HCT116 (cell line): Measurements from ENCODE around the gene SOWAHC. TPM values are rescaled to one million over a fixed set of nuclear protein-coding genes. Genes with fewer than 3 reads are reported as not detected.

Experiments
- ATAC-seq: fragments of 200-7000 bp; cut with Tn5 transposase; 2 replicates; pipeline ENCODE4 v1.9.1; 2020; ENCODE audit warnings: mild to moderate bottlenecking, moderate library complexity
- BruUV-seq: library from RNA; stranded (reverse); fragments of 400-500 nt; replicated peaks from 2 replicates; lab custom pipeline; 2021; lab: Mats Ljungman, UMichigan
- CTCF ChIA-PET: fragments of 300-600 bp; sonication (Branson Sonifier 250); formaldehyde crosslinking; loops from one replicate; lab custom pipeline; 2021; ENCODE audit warnings: antibody characterized with exemption; lab: Charles Lee
- POLR2A ChIA-PET: fragments of 300-600, 350-600 bp; sonication (Branson Sonifier 250); formaldehyde crosslinking; loops from one replicate; lab custom pipeline; 2021; ENCODE audit warnings: antibody characterized with exemption; lab: Charles Lee
- RAD21 ChIA-PET, 2 experiments: fragments of 300-600 bp; sonication (Branson Sonifier 250); formaldehyde crosslinking; loops; one replicate each; lab custom pipeline; 2023; ENCODE audit warnings: low total read pairs in 2 of 2; ENCODE audit not compliant: uncharacterized antibody in 2 of 2, unreplicated experiment in 2 of 2, low non-redundant PET in 1 of 2; lab: Charles Lee
- DNase-seq: peaks from one replicate; pipeline ENCODE4 v3.0.0-alpha.2; 2010; ENCODE audit warnings: low read depth, low spot score
- H2AFZ ChIP-seq: fragments of 200-600 bp; shearing (Covaris generic), sonication (generic); 2 replicates; pipeline ENCODE4 v1.6.1; 2017; ENCODE audit warnings: low read depth, mixed run types, mixed read lengths, antibody characterized with exemption, low read length; ENCODE audit not compliant: poor library complexity, severe bottlenecking
- H3K27ac ChIP-seq: 2 replicates; pipeline ENCODE4 v1.5.1; 2012; ENCODE audit warnings: low read depth, low read length
- H3K27me3 ChIP-seq: fragments of 200-600 bp; sonication (generic); 2 replicates; pipeline ENCODE4 v1.6.1; 2016; ENCODE audit warnings: mixed run types, low read length, mixed read lengths; ENCODE audit not compliant: insufficient read depth
- H3K36me3 ChIP-seq, 2 experiments: fragments of 200-500 bp in 1 of 2; fragments of 200-600 bp in 1 of 2; sonication (Bioruptor generic) in 1 of 2; sonication (generic) in 1 of 2; 2 replicates each; pipeline versions ENCODE4 v1.5.1 to v1.6.1; 2014 to 2016; ENCODE audit warnings: low read length in 2 of 2, inconsistent platforms in 1 of 2, mixed read lengths in 1 of 2, mixed run types in 1 of 2; ENCODE audit not compliant: insufficient read depth in 2 of 2, control insufficient read depth in 1 of 2
- H3K4me1 ChIP-seq, 2 experiments: fragments of 200-600 bp in 1 of 2; sonication (generic) in 1 of 2; 2 replicates each; pipeline versions ENCODE4 v1.5.1 to v1.6.1; 2012 to 2017; ENCODE audit warnings: low read length in 2 of 2, inconsistent platforms in 1 of 2, mild to moderate bottlenecking in 1 of 2, mixed read lengths in 1 of 2, mixed run types in 1 of 2, moderate library complexity in 1 of 2; ENCODE audit not compliant: insufficient read depth in 2 of 2, control insufficient read depth in 1 of 2
- H3K4me2 ChIP-seq: fragments of 200-600 bp; sonication (generic); 2 replicates; pipeline ENCODE4 v1.6.1; 2017; ENCODE audit warnings: mixed run types, low read length, mixed read lengths
- H3K4me3 ChIP-seq, 2 experiments: fragments of 200-600 bp in 1 of 2; sonication (generic) in 1 of 2; replicated peaks in 1 of 2; 2 replicates each; pipeline ENCODE4 v1.5.1; 2011 to 2016; ENCODE audit warnings: low read length in 2 of 2, control low read depth in 1 of 2, low read depth in 1 of 2, mild to moderate bottlenecking in 1 of 2, mixed read lengths in 1 of 2, mixed run types in 1 of 2
- H3K79me2 ChIP-seq: fragments of 200-600 bp; sonication (generic); 2 replicates; pipeline ENCODE4 v1.6.1; 2017; ENCODE audit warnings: mild to moderate bottlenecking, mixed run types, low read length, moderate library complexity, mixed read lengths; ENCODE audit not compliant: insufficient read depth
- H3K9ac ChIP-seq: fragments of 200-600 bp; sonication (generic); 2 replicates; pipeline ENCODE4 v1.6.1; 2016; ENCODE audit warnings: low read length, mixed read lengths
- H3K9me2 ChIP-seq: fragments of 200-600 bp; sonication (generic), shearing (Covaris generic); 2 replicates; pipeline ENCODE4 v1.6.1; 2017; ENCODE audit warnings: mixed run types, mild to moderate bottlenecking, moderate library complexity; ENCODE audit not compliant: insufficient read depth
- H3K9me3 ChIP-seq, 2 experiments: fragments of 200-500 bp in 1 of 2; fragments of 200-600 bp in 1 of 2; sonication (Bioruptor generic) in 1 of 2; sonication (generic) in 1 of 2; 2 replicates each; pipeline ENCODE4 v1.6.1; 2014 to 2017; ENCODE audit warnings: low read length in 2 of 2, mixed read lengths in 2 of 2, inconsistent platforms in 1 of 2, low read depth in 1 of 2, mild to moderate bottlenecking in 1 of 2, mixed run types in 1 of 2, moderate library complexity in 1 of 2; ENCODE audit not compliant: control insufficient read depth in 1 of 2, insufficient read depth in 1 of 2
- H4K20me1 ChIP-seq: fragments of 200-600 bp; sonication (generic), shearing (Covaris generic); 2 replicates; pipeline ENCODE4 v1.6.1; 2017; ENCODE audit warnings: mixed run types, mild to moderate bottlenecking, moderate library complexity; ENCODE audit not compliant: insufficient read depth
- CEBPB ChIP-seq: IDR thresholded peaks from 2 replicates; pipeline ENCODE4 v1.6.1; 2012; ENCODE audit warnings: low read depth
- POLR2AphosphoS5 ChIP-seq: IDR thresholded peaks from 2 replicates; pipeline ENCODE4 v1.6.1; 2011; ENCODE audit warnings: mild to moderate bottlenecking, low read depth, low read length, moderate library complexity
- RAD21 ChIP-seq: IDR thresholded peaks from 2 replicates; pipeline ENCODE4 v1.6.1; 2012; ENCODE audit warnings: low read depth, mild to moderate bottlenecking
- SIN3A ChIP-seq: IDR thresholded peaks from 2 replicates; pipeline ENCODE4 v1.6.1; 2012; ENCODE audit warnings: low read depth
- intact Hi-C: fragments of 100-400 bp; cut with micrococcal nuclease; formaldehyde crosslinking; loops from 2 replicates; pipeline ENCODE4 v1.10.0; 2022
- total RNA-seq: library from RNA; stranded (reverse); gene quantifications from one replicate; pipeline ENCODE4 v1.2.1, GENCODE V29; 2021; ENCODE audit not compliant: unreplicated experiment
- TF ChIP-seq, protein P1 (sequence below): IDR thresholded peaks from 2 replicates; pipeline ENCODE4 v1.6.1; 2012; ENCODE audit warnings: low read depth
- TF ChIP-seq, protein P2 (sequence below): IDR thresholded peaks from 2 replicates; pipeline ENCODE4 v1.6.1; 2012

The SOWAHC gene
- total RNA-seq, 1 experiment from 2014 or later, result 16.6 TPM

DNA sequence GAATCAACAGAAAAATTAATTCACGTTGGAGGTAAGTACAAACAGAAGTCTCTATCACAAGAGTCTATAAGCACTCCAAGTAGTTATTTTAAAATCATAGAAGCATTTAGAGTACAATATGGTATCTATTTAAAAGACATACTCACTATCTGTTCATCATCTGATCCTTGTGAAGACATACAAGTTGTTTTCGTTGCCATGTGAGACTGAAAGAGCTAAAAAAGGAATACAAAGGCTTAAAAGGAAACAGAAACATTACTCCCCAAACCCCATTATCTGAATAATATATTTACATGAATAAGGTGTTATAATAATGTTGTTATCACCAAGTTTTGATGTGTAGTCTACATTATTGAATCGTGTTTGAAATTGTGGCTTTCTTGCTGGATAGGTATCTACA, 21.3 kb upstream of the SOWAHC start:
- Histone ChIP-seq H3K4me1 (peaks cover 5 to 10% of the 10 kb centered on the region in 2 experiments), H4K20me1 (peaks cover 4% of the 10 kb centered on the region; the same call in 1 of the 2 replicates), H2AFZ (no peak overlapping the region), H3K27me3 (no peaks in the 10 kb centered on the region), H3K79me2 (peaks cover 95% of the 10 kb centered on the region), H3K9ac (no peak overlapping the region), H3K36me3 (peaks cover 3 to 4% of the 10 kb centered on the region in 2 experiments; a peak in 2 of 4 replicates), H3K4me3 (no peak overlapping the region), H3K27ac (no peak overlapping the region), H3K4me2 (no peak overlapping the region), H3K9me3 (no peaks in the 10 kb centered on the region), H3K9me2 (no peaks in the 10 kb centered on the region)
- ChIA-PET RAD21 (no interaction called here), CTCF (no interaction called here), POLR2A (no interaction called here)
- intact Hi-C loops, result no loop called here
- no TSS peak for BruUV-seq
- ATAC-seq, result no peak
- no peak for DNase-seq
- TF ChIP-seq RAD21, result no peak
- no peak for TF ChIP-seq POLR2AphosphoS5
- TF ChIP-seq, protein P1, sequence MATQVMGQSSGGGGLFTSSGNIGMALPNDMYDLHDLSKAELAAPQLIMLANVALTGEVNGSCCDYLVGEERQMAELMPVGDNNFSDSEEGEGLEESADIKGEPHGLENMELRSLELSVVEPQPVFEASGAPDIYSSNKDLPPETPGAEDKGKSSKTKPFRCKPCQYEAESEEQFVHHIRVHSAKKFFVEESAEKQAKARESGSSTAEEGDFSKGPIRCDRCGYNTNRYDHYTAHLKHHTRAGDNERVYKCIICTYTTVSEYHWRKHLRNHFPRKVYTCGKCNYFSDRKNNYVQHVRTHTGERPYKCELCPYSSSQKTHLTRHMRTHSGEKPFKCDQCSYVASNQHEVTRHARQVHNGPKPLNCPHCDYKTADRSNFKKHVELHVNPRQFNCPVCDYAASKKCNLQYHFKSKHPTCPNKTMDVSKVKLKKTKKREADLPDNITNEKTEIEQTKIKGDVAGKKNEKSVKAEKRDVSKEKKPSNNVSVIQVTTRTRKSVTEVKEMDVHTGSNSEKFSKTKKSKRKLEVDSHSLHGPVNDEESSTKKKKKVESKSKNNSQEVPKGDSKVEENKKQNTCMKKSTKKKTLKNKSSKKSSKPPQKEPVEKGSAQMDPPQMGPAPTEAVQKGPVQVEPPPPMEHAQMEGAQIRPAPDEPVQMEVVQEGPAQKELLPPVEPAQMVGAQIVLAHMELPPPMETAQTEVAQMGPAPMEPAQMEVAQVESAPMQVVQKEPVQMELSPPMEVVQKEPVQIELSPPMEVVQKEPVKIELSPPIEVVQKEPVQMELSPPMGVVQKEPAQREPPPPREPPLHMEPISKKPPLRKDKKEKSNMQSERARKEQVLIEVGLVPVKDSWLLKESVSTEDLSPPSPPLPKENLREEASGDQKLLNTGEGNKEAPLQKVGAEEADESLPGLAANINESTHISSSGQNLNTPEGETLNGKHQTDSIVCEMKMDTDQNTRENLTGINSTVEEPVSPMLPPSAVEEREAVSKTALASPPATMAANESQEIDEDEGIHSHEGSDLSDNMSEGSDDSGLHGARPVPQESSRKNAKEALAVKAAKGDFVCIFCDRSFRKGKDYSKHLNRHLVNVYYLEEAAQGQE, result no peak
- no peak for TF ChIP-seq SIN3A
- no peak for TF ChIP-seq CEBPB
- TF ChIP-seq, protein P2, sequence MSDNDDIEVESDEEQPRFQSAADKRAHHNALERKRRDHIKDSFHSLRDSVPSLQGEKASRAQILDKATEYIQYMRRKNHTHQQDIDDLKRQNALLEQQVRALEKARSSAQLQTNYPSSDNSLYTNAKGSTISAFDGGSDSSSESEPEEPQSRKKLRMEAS, result no peak
- TF ChIP-seq, all 23 proteins: peak for 0
